ENCODE measurements around the gene TENT5A.

TENT5A gene

GRCh38 chr6:81781624-81782023, 29.1 kb upstream of the TENT5A start:
- ChIA-PET CTCF (interaction anchor here (0.6 kb wide), 1 partner anchor 255 kb away, joined by 3 read pairs; no protein-coding TSS in a partner anchor), POLR2A (no interaction called here)
- Histone ChIP-seq H3K4me3 (ENCODE audit: low read depth, low read length) (no peak overlapping the region), H3K27ac (ENCODE audit: extremely low read depth, low read depth, low read length) (no peak overlapping the region), H3K9me3 (ENCODE audit: control insufficient read depth, insufficient read depth, low read depth, low read length) (no peaks in the 10 kb centered on the region), H3K4me1 (ENCODE audit: control insufficient read depth, insufficient read depth, low read length) (no peaks in the 10 kb centered on the region), H3K36me3 (ENCODE audit: control insufficient read depth in 2 of 2, insufficient read depth in 1 of 2, low read length in 2 of 2) (no peaks in the 10 kb centered on the region)
- TF ChIP-seq WT1 (tag by site-specific recombination; IDR thresholded peaks at IDR 0.05) (no peak), ZNF341 (tag by site-specific recombination; IDR thresholded peaks at IDR 0.05; ENCODE audit: low read depth) (no peak), ZSCAN18 (tag by site-specific recombination; IDR thresholded peaks at IDR 0.05) (no peak), ZNF391 (tag by site-specific recombination; IDR thresholded peaks at IDR 0.05; ENCODE audit: borderline replicate concordance, low read depth) (no peak), ZBTB26 (tag by site-specific recombination; optimal IDR thresholded peaks at IDR 0.05) (no peak), ZNF768 (tag by site-specific recombination; IDR thresholded peaks at IDR 0.05) (no peak), ZBTB11 (tag by site-specific recombination; conservative IDR thresholded peaks at IDR 0.05; ENCODE audit: low read depth) (no peak), YY1 (tag by site-specific recombination; IDR thresholded peaks at IDR 0.05) (no peak), ZNF302 (tag by site-specific recombination; IDR thresholded peaks at IDR 0.05; ENCODE audit: low read depth) (no peak), PATZ1 (tag by site-specific recombination; IDR thresholded peaks at IDR 0.05) (no peak), ZNF280C (tag by site-specific recombination; IDR thresholded peaks at IDR 0.05) (no peak), ZNF513 (tag by site-specific recombination; IDR thresholded peaks at IDR 0.05) (no peak), ZBTB44 (tag by site-specific recombination; IDR thresholded peaks at IDR 0.05) (no peak), ZNF214 (tag by site-specific recombination; IDR thresholded peaks at IDR 0.05; ENCODE audit: borderline replicate concordance) (no peak)
